Neural progenitor cell (in vitro differentiated cells): ENCODE measurements around the gene KDM3A. TPM values are rescaled to one million over a fixed set of nuclear protein-coding genes. Genes with fewer than 3 reads are reported as not detected.

Experiments
- DNase-seq: peaks from one replicate; pipeline ENCODE4 v3.0.0-alpha.2; 2016; ENCODE audit warnings: low spot score
- H2AFZ ChIP-seq: fragments of 200-600 bp; sonication (generic); replicated peaks from 2 replicates; pipeline ENCODE4 v1.6.1; 2016; ENCODE audit warnings: antibody characterized with exemption
- H3F3A ChIP-seq: fragments of 200-600 bp; sonication (generic); 2 replicates; pipeline ENCODE4 v1.6.1; 2016; ENCODE audit warnings: antibody characterized with exemption, low read depth
- H3K27ac ChIP-seq: fragments of 200-600 bp; sonication (generic); 2 replicates; pipeline ENCODE4 v1.5.1; 2016; ENCODE audit warnings: mild to moderate bottlenecking
- H3K27me3 ChIP-seq: fragments of 200-600 bp; sonication (generic); 2 replicates; pipeline ENCODE4 v1.6.1; 2016; ENCODE audit warnings: mild to moderate bottlenecking, moderate library complexity
- H3K36me3 ChIP-seq: fragments of 200-600 bp; sonication (generic); 2 replicates; pipeline ENCODE4 v1.5.1; 2016
- H3K4me1 ChIP-seq: fragments of 200-600 bp; sonication (generic); 2 replicates; pipeline ENCODE4 v1.6.1; 2016; ENCODE audit warnings: mixed run types
- H3K4me2 ChIP-seq: fragments of 200-600 bp; sonication (generic); 2 replicates; pipeline ENCODE4 v1.6.1; 2016
- H3K4me3 ChIP-seq: fragments of 200-600 bp; sonication (generic); 2 replicates; pipeline ENCODE4 v1.5.1; 2016
- H3K79me2 ChIP-seq: fragments of 200-600 bp; sonication (generic); 2 replicates; pipeline ENCODE4 v1.6.1; 2016; ENCODE audit warnings: low read depth
- H3K9ac ChIP-seq: fragments of 200-600 bp; sonication (generic); 2 replicates; pipeline ENCODE4 v1.6.1; 2016
- H3K9me3 ChIP-seq: fragments of 200-600 bp; sonication (generic); 2 replicates; pipeline ENCODE4 v1.5.1; 2016; ENCODE audit warnings: low read depth
- H4K20me1 ChIP-seq: fragments of 200-600 bp; sonication (generic); 2 replicates; pipeline ENCODE4 v1.6.1; 2016; ENCODE audit warnings: low read depth
- H3K27ac Mint-ChIP-seq: 3 replicates; pipeline ENCODE4 v1.8.0; 2021; ENCODE audit warnings: mixed read lengths
- H3K27me3 Mint-ChIP-seq: 2 replicates; pipeline ENCODE4 v1.8.0; 2022; ENCODE audit warnings: low read depth, mild to moderate bottlenecking, inconsistent platforms, moderate library complexity, mixed read lengths; ENCODE audit not compliant: insufficient read depth
- H3K36me3 Mint-ChIP-seq: 3 replicates; pipeline ENCODE4 v1.8.0; 2021; ENCODE audit warnings: mixed read lengths
- H3K4me1 Mint-ChIP-seq: 3 replicates; pipeline ENCODE4 v1.8.0; 2021; ENCODE audit warnings: mixed read lengths
- H3K4me3 Mint-ChIP-seq: 3 replicates; pipeline ENCODE4 v1.8.0; 2021; ENCODE audit warnings: mild to moderate bottlenecking, moderate library complexity, mixed read lengths
- H3K9me3 Mint-ChIP-seq: 3 replicates; pipeline ENCODE4 v1.8.0; 2020; ENCODE audit warnings: mixed read lengths
- CTCF ChIP-seq: fragments of 200-600 bp; sonication (generic); IDR thresholded peaks from 2 replicates; pipeline ENCODE4 v1.5.1; 2017; ENCODE audit warnings: antibody characterized with exemption, mild to moderate bottlenecking
- EZH2 ChIP-seq: fragments of 200-600 bp; sonication (generic); IDR thresholded peaks from 2 replicates; pipeline ENCODE4 v1.6.1; 2017; ENCODE audit warnings: antibody characterized with exemption, mild to moderate bottlenecking, moderate library complexity
- EZH2phosphoT487 ChIP-seq: fragments of 200-600 bp; sonication (generic); IDR thresholded peaks from 2 replicates; pipeline ENCODE4 v1.6.1; 2017; ENCODE audit warnings: antibody characterized with exemption
- total RNA-seq: library from RNA; depleted of rRNA; stranded (reverse); fragments of >200 nt; gene quantifications from 2 replicates; pipeline ENCODE4 v1.2.3, GENCODE V29; 2015; ENCODE audit warnings: low replicate concordance

The KDM3A gene
- total RNA-seq, 1 donor from 2014 or later: 84.9 TPM

GRCh38 chr2:86477349-86477748 lies 36.2 kb downstream of the KDM3A start:
- peaks cover 56% of the 10 kb centered on the region for H3K36me3 Mint-ChIP-seq
- H3K36me3 ChIP-seq: peaks cover 36% of the 10 kb centered on the region
- TF ChIP-seq CTCF: no peak

GRCh38 chr2:86480105-86480504 lies 38.9 kb downstream of the KDM3A start:
- H3K27me3 Mint-ChIP-seq: no peaks in the 10 kb centered on the region
- H3K9me3 ChIP-seq: no peaks in the 10 kb centered on the region
- H3K9ac ChIP-seq: no peak overlapping the region
- H2AFZ ChIP-seq: no peak overlapping the region
- no peak overlapping the region for H3K27ac ChIP-seq
- H3K9me3 Mint-ChIP-seq: no peaks in the 10 kb centered on the region
- no peak overlapping the region for H3K4me3 ChIP-seq
- TF ChIP-seq EZH2 (no peak), CTCF (no peak)
- peaks cover 66% of the 10 kb centered on the region for H3K36me3 Mint-ChIP-seq
- H3K4me1 ChIP-seq: no peaks in the 10 kb centered on the region
- no peaks in the 10 kb centered on the region for H3K79me2 ChIP-seq
- peaks cover 18% of the 10 kb centered on the region for H4K20me1 ChIP-seq
- no peak overlapping the region for H3K4me2 ChIP-seq
- peaks cover 38% of the 10 kb centered on the region for H3K36me3 ChIP-seq
- no peaks in the 10 kb centered on the region for H3F3A ChIP-seq
- no peaks in the 10 kb centered on the region for H3K27me3 ChIP-seq
- H3K4me1 Mint-ChIP-seq: no peaks in the 10 kb centered on the region
- DNase-seq: no peak
- H3K27ac Mint-ChIP-seq: no peak overlapping the region
- H3K4me3 Mint-ChIP-seq: no peak overlapping the region

More at GRCh38 chr2:86477349-86477748, 36.2 kb downstream of the KDM3A start:
- Histone ChIP-seq H3K9me3 (no peaks in the 10 kb centered on the region), H3K27ac (no peak overlapping the region), H3K4me3 (no peak overlapping the region), H3K4me2 (no peak overlapping the region), H3K27me3 (no peaks in the 10 kb centered on the region), H4K20me1 (peaks cover 22% of the 10 kb centered on the region), H2AFZ (no peak overlapping the region), H3K79me2 (no peaks in the 10 kb centered on the region), H3K9ac (no peak overlapping the region), H3K4me1 (no peaks in the 10 kb centered on the region), H3F3A (no peaks in the 10 kb centered on the region)
- no peak overlapping the region for H3K27ac Mint-ChIP-seq
- no peak for DNase-seq
- no peaks in the 10 kb centered on the region for H3K9me3 Mint-ChIP-seq
- H3K4me1 Mint-ChIP-seq: no peaks in the 10 kb centered on the region
- H3K4me3 Mint-ChIP-seq: no peak overlapping the region
- H3K27me3 Mint-ChIP-seq: peaks cover 2% of the 10 kb centered on the region

GRCh38 chr2:86482034-86482433 lies 40.9 kb downstream of the KDM3A start:
- no peak overlapping the region for H3K4me3 ChIP-seq
- H3K27me3 ChIP-seq: no peaks in the 10 kb centered on the region
- Mint-ChIP-seq H3K9me3 (no peaks in the 10 kb centered on the region), H3K27me3 (no peaks in the 10 kb centered on the region), H3K36me3 (peaks cover 72% of the 10 kb centered on the region), H3K4me3 (no peak overlapping the region), H3K4me1 (no peaks in the 10 kb centered on the region), H3K27ac (no peak overlapping the region)
- no peaks in the 10 kb centered on the region for H3K4me1 ChIP-seq
- H2AFZ ChIP-seq: no peak overlapping the region
- TF ChIP-seq EZH2phosphoT487 (no peak), EZH2 (no peak), CTCF (no peak)
- H3K36me3 ChIP-seq: peaks cover 42% of the 10 kb centered on the region
- H4K20me1 ChIP-seq: peaks cover 21% of the 10 kb centered on the region
- H3K9me3 ChIP-seq: no peaks in the 10 kb centered on the region
- no peak for DNase-seq
- no peak overlapping the region for H3K27ac ChIP-seq
- H3K79me2 ChIP-seq: no peaks in the 10 kb centered on the region
- no peaks in the 10 kb centered on the region for H3F3A ChIP-seq
- no peak overlapping the region for H3K9ac ChIP-seq
- H3K4me2 ChIP-seq: no peak overlapping the region

GRCh38 chr2:86484385-86484784 lies 43.2 kb downstream of the KDM3A start:
- Mint-ChIP-seq H3K36me3 (peaks cover 71% of the 10 kb centered on the region), H3K27me3 (no peaks in the 10 kb centered on the region), H3K4me1 (no peaks in the 10 kb centered on the region), H3K9me3 (no peaks in the 10 kb centered on the region), H3K27ac (no peak overlapping the region), H3K4me3 (no peak overlapping the region)
- Histone ChIP-seq H4K20me1 (peaks cover 15% of the 10 kb centered on the region), H3K9ac (no peak overlapping the region), H3K4me1 (no peaks in the 10 kb centered on the region), H3K79me2 (no peaks in the 10 kb centered on the region), H3K4me2 (no peak overlapping the region), H3K9me3 (no peaks in the 10 kb centered on the region), H3K36me3 (peaks cover 32% of the 10 kb centered on the region), H3K4me3 (no peak overlapping the region), H3F3A (no peaks in the 10 kb centered on the region), H2AFZ (no peak overlapping the region), H3K27me3 (no peaks in the 10 kb centered on the region), H3K27ac (no peak overlapping the region)
- TF ChIP-seq EZH2phosphoT487: no peak
- TF ChIP-seq CTCF: no peak
- no peak for TF ChIP-seq EZH2
- DNase-seq: no peak
